GM18868 (cell line): ENCODE data around the gene TMEM131L.

Source experiments
- ATAC-seq: cut with Tn5 transposase; IDR thresholded peaks from one replicate; pipeline ENCODE4 v1.9.1; 2021; ENCODE audit warnings: mild to moderate bottlenecking, moderate library complexity; ENCODE audit not compliant: unreplicated experiment

Gene TMEM131L

GRCh38 chr4:153519687-153520086 is 53.5 kb downstream of the TMEM131L start:
- ATAC-seq: no peak

DNA sequence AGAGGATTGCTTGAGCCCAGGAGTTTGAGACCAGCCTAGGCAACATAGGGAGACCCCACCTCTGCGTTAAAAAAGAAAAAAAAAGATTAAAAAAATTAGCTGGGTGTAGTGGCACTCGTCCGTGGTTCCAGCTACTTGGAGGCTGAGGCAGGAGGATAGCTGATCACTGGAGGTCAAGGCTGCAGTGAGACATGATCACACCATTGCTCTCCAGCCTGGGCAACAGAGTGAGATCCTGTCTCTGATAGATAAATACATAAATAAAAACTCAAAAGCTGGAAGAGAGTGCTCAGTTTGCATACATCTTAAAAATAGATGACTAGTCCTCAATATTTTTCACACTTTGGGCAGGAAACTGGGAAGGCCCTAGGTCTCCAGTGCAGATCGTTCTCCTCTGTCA is 54.1 kb downstream of the TMEM131L start:
- ATAC-seq: no peak

- peak; percentile 26 for ATAC-seq
Observed at GRCh38 chr4:153520801-153521329, 54.7 kb downstream of the TMEM131L start.

DNA sequence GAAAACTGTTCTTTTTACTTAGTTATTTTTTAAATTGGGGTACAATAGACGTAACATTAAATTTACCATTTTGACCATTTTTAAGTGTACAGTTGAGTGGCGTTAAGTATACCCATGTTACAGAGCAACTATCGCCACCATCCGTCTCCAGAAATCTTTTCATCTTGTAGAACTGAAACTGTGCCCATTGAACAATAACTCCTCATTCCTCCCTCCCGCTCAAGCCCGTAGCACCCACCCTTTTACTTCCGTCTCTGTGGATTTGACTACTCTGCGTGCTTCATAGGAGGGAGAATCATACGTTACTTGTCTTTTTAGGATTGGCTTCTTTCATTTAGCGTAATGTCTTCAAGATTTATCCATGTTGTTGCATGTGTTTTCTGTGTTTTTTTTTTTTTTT is 55.3 kb downstream of the TMEM131L start:
- peak; percentile 27 for ATAC-seq

- peak; percentile 26 for ATAC-seq
Observed at GRCh38 chr4:153521999-153522801, 56.0 kb downstream of the TMEM131L start.

- peak; percentile 58 for ATAC-seq
Observed at GRCh38 chr4:153522802-153523094, 56.6 kb downstream of the TMEM131L start.

DNA sequence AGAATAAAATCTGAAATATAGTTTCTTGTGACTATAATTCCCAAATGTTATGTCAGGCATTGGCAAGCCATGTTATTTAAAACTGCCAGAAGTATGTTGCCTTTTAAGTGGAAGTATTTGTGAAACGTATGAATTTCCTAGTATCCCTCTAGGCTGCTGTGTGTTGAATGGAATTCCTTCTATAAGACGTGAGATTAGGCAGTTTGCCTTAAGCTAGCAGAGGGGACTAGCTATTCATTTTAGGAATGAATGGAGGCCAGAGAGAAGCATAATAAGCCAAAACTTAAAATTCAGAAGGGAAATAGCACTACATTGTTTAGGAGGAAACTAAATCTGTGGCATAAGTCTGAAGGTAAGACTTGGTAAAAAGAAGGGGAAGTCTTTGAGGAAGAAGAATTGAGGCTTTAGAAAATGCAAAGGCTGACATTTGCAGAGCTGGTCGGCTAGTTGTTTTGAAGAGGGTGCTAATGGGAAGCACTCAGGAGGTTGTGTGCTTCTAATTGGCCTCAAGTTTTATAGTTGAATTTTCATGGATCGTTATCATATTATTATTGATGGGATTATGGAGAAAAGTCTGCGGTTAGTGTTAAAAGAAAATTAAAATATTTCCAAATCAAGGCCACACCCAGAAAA is 57.1 kb downstream of the TMEM131L start:
- ATAC-seq: no peak

DNA sequence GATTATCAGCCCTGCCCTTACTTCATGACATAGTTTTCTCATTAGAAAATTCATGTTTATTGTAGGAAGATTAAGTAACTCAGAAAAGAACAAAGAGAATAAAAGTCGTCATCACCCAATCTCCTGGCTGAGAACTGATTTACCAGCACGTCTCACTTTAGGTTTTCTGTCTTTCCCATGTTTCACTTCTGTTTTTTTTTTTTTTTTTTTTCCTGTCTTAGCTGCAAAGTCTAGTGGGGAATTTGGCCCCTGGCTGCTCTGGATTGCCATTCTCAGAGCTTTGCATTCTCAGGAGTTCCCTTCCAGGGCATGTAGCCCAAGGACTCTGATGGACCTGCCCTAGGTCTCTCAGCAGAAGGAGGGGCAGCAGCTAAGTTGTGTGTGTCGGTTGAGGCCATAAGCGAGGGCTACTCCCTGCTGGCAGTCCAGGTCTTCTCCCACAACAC is 57.8 kb downstream of the TMEM131L start:
- no peak for ATAC-seq

DNA sequence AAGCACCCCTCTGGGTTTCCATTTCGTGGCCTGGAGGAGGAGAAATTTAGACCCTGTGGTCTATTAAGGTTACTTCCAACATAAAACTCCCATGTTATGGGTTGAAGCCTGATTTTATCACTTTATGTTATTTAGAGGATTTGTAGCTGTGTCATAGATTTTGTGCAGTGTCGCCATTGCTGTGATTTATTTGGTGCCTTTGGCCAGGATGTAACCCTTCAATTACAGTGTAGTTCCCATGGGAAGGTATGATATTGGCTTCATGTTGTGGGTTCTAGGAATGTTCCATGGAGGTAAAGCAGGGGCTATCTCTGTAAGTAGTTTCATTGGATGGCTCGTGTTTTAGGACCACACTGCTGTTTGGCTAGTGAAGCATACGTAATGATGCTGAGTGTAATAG is 58.5 kb downstream of the TMEM131L start:
- ATAC-seq: no peak

- ATAC-seq: no peak
Observed at GRCh38 chr4:153527690-153528089, 61.5 kb downstream of the TMEM131L start.

GRCh38 chr4:153528705-153529485 is 62.7 kb downstream of the TMEM131L start:
- ATAC-seq: peak; percentile 41

DNA sequence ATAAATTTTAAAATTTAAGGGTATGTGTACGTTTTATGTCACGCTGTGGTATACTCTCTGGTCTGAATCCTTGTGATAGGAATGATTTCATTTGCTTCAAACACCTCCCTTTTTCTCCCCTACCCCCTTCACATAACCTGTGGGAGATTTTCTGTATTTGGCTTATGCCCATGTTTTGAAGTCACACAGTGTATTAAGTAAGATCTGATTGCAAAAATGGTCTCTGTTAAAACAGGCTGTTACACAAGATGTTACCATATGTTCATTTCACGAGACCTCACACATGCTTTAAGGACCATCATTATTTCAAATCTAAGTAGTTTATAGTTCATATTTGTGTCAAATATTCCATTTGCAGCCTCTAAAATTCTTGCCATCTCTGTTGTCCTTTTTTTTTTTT is 63.5 kb downstream of the TMEM131L start:
- ATAC-seq: no peak

DNA sequence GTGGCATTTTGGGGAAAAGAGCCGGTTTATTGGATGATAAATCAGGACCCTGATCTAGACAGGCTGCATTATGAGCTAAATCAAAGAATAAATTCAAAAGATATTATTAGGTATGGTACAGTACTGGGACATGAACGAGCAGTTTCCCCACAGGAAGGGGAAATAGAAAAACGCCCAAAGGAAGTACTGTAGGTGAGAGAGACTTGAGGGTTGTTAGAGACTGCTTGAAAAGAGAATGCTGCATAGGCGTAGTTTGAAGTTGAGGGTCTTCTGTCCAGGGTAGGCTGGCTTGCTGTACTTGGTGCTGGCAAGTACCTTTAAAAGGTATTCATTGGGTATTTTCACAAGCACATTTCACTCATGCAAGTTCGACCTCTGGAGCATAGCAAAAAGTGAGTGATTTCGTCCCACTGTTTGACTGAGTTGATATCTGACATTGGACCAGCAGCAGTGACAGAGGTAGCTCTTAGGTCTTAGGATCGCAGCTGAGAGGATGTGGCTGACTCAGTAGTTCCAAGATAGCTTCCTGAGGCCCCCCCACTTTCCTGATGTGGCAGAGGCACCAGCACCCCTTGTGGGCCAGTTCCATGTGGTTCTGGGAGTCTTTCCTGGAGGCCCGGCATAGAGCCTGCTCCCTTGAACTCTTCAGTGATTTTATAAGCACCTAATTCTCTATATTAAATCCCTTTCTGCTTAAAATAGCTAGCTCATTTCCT is 64.3 kb downstream of the TMEM131L start:
- no peak for ATAC-seq

- ATAC-seq: no peak
Observed at GRCh38 chr4:153531000-153531358, 64.8 kb downstream of the TMEM131L start.

DNA sequence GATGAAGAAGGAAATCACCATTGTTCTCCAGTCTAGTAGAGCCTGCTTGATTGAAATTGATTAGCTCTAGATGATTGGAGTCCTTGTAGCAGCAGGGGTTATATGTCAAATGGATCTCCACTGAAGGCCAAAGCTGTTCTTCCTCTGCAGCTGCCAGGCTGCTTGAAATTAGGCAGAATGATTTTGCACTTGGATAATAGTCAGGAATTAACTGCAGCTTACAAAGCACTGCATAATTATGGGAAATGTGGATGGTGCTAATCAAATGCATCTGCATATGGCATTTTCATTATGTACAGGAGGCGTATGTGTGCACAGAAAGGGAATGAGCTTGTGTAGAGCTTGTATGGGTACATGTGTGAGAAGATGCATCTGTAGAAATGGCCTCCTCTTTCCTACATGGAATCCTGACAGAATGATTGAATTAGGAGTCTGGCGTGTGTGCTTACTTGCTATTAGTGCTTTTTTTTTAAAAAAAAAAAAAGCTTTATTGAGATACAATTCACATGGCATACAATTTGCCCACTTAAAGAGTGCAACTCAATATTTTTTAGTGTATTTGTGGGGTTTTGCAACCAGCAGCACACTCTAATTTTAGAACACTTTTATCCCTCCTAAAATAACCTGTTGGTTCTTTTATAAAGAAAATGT is 65.9 kb downstream of the TMEM131L start:
- no peak for ATAC-seq

GRCh38 chr4:153532636-153533035 is 66.5 kb downstream of the TMEM131L start:
- no peak for ATAC-seq

DNA sequence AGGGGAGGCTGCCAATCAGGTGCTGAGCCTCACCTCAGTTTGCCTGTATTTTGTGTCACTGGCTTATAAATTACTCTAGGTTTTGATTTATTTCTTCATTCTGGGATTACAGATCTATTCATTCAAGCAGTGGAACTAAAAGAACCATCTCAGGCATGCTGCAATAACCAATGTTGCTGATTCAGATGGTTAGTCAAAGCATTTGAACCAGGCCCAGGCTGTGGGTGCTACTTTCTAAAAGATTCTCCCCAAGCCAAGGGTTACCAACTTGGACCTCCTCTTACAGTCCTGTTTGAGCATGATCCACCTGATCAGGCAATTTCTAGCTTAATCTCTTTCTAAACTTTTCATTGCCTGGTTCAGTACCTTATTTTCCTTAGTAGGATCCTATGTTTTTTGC is 67.2 kb downstream of the TMEM131L start:
- ATAC-seq: no peak

- ATAC-seq: no peak
Observed at GRCh38 chr4:153534792-153535629, 68.9 kb downstream of the TMEM131L start.

DNA sequence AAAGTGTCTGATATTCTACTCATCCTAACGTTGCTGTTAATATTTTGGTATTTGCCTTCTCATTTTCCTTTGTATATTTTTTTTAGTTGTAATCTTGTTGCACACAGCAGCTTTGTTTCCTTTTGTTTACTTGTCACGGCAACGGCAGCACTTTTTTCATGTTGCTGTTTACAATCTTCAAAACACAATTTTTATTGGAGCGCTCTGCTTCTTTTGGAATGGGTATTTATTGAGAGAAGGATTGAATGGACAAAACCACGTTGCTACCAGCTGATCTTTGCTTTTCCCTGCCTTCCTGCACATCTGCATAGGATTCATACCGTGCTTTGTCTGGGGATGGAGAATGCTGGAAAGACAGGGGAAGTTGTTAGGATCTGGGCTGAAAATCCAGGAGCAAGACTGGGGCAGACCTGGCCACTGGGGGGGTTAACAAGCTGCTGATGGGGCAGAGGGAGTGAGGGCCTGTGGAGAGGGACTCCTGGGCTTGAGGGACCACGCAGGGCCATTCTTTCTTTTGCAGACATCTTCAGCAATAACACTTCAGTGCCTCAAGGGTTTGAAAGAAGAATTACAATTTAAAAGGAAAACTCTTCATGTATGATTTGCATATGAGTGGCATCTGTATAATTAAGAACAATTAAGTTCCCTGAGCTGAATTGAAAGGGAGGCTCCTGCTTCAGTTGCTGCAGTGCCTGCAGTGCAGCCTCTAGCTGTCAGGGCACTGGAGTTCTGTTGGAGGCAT is 69.8 kb downstream of the TMEM131L start:
- ATAC-seq: no peak
